GM13977 (cell line): ENCODE results near the gene SLC22A16.
A peak's percentile ranks its signal among the peaks of the same experiment; 100 is the strongest.

Experiments
- DNase-seq: peaks from one replicate; pipeline ENCODE4 v3.0.0; 2012; ENCODE audit warnings: low spot score
- CTCF ChIP-seq: IDR thresholded peaks from 2 replicates; pipeline ENCODE4 v1.5.1; 2012; ENCODE audit warnings: mild to moderate bottlenecking, control low read depth; ENCODE audit not compliant: insufficient read depth; ENCODE audit errors: extremely low read depth, missing control alignments
- in situ Hi-C: fragments of 300-500 bp; cut with MboI; formaldehyde crosslinking; loops from one replicate; pipeline ENCODE4 v1.12.0; 2022; ENCODE audit warnings: low sequenced_read_pairs, low pct_unique_long_range_greater_than_20kb, mixed read lengths, inconsistent platforms; ENCODE audit not compliant: unreplicated experiment

SLC22A16 gene

GRCh38 chr6:110476046-110476849 is at the start of gene SLC22A16:
SLC22A16 (minus strand) TSS chr6:110476613; CDS start chr6:110476574, 39 bp downstream.
- TF ChIP-seq CTCF, result no peak
- peak; percentile 39 for DNase-seq
- in situ Hi-C loops, result no loop called here

- DNase-seq, result no peak
- no peak for TF ChIP-seq CTCF
- in situ Hi-C loops, result loop anchor here (10.0 kb wide), 1 partner anchor 470 kb away; no protein-coding TSS in a partner anchor
These were observed 48.6 kb upstream of the SLC22A16 start for GRCh38 chr6:110525001-110525400.

- DNase-seq, result no peak
- TF ChIP-seq CTCF, result no peak
- in situ Hi-C loops, result loop anchor here (10.0 to 25.0 kb wide), 2 partner anchors 470 to 688 kb away; no protein-coding TSS in a partner anchor
These were observed 47.9 kb upstream of the SLC22A16 start for GRCh38 chr6:110524305-110524704.

GRCh38 chr6:110523451-110524021 is 47.1 kb upstream of the SLC22A16 start:
- in situ Hi-C loops, result loop anchor here (10.0 to 25.0 kb wide), 2 partner anchors 471 to 689 kb away; no protein-coding TSS in a partner anchor
- TF ChIP-seq CTCF, result no peak
- no peak for DNase-seq

GRCh38 chr6:110522427-110522826 is 46.0 kb upstream of the SLC22A16 start:
- TF ChIP-seq CTCF, result no peak
- in situ Hi-C loops, result loop anchor here (10.0 to 25.0 kb wide), 2 partner anchors 472 to 690 kb away; no protein-coding TSS in a partner anchor
- no peak for DNase-seq

GRCh38 chr6:110520992-110521543 is 44.7 kb upstream of the SLC22A16 start:
- in situ Hi-C loops, result loop anchor here (10.0 to 25.0 kb wide), 2 partner anchors 474 to 691 kb away; no protein-coding TSS in a partner anchor
- no peak for DNase-seq
- no peak for TF ChIP-seq CTCF
